GM06990 (cell line): ENCODE data around the gene NOX4.
"Not testable (repeated sequence)": the region's sequence is repeated elsewhere in the genome, so short reads cannot be mapped to it uniquely, and the experiment has no call there.

Experiments used
- DNase-seq: peaks from one replicate; pipeline ENCODE4 v3.0.0-alpha.2; 2011; ENCODE audit not compliant: insufficient read length; ENCODE audit errors: extremely low read depth
- H3K27me3 ChIP-seq: replicated peaks from 2 replicates; pipeline ENCODE4 v1.6.0; 2011; ENCODE audit warnings: low read length; ENCODE audit not compliant: control insufficient read depth, insufficient read depth
- H3K36me3 ChIP-seq: 2 replicates; pipeline ENCODE4 v1.5.1; 2011; ENCODE audit warnings: low read length; ENCODE audit not compliant: control insufficient read depth, insufficient read depth
- H3K4me3 ChIP-seq: replicated peaks from 2 replicates; pipeline ENCODE4 v1.5.1; 2011; ENCODE audit warnings: low read depth, mild to moderate bottlenecking, control low read depth, low read length
- TF ChIP-seq, protein P1 (sequence below): IDR thresholded peaks from 2 replicates; pipeline ENCODE4 v1.5.1; 2011; ENCODE audit warnings: low read length, control low read depth, mild to moderate bottlenecking, inconsistent platforms; ENCODE audit not compliant: insufficient read depth, poor library complexity, severe bottlenecking

NOX4 gene

DNA sequence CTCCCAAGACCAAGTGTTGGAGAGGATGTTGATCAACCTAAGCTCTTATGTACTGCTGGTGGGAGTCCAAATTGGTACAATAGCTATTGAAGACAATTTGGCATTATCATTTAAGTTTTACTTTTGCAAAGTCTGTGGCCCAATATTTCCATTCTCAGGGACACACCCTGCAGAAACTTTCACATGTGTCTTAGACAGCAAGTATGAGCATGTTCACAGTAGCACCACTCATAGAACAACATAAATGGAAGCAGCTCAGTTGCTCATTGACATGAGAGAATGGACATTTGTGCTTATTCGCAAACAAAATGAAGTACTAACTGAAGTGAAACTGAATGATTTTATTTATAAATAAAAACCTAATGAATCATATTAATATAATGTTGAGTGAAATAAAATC, 135.5 kb downstream of the NOX4 start:
- Histone ChIP-seq H3K27me3 (no peaks in the 10 kb centered on the region), H3K36me3 (no peaks in the 10 kb centered on the region), H3K4me3 (no peak overlapping the region)
- TF ChIP-seq, protein P1, sequence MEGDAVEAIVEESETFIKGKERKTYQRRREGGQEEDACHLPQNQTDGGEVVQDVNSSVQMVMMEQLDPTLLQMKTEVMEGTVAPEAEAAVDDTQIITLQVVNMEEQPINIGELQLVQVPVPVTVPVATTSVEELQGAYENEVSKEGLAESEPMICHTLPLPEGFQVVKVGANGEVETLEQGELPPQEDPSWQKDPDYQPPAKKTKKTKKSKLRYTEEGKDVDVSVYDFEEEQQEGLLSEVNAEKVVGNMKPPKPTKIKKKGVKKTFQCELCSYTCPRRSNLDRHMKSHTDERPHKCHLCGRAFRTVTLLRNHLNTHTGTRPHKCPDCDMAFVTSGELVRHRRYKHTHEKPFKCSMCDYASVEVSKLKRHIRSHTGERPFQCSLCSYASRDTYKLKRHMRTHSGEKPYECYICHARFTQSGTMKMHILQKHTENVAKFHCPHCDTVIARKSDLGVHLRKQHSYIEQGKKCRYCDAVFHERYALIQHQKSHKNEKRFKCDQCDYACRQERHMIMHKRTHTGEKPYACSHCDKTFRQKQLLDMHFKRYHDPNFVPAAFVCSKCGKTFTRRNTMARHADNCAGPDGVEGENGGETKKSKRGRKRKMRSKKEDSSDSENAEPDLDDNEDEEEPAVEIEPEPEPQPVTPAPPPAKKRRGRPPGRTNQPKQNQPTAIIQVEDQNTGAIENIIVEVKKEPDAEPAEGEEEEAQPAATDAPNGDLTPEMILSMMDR, result no peak
- no peak for DNase-seq

DNA sequence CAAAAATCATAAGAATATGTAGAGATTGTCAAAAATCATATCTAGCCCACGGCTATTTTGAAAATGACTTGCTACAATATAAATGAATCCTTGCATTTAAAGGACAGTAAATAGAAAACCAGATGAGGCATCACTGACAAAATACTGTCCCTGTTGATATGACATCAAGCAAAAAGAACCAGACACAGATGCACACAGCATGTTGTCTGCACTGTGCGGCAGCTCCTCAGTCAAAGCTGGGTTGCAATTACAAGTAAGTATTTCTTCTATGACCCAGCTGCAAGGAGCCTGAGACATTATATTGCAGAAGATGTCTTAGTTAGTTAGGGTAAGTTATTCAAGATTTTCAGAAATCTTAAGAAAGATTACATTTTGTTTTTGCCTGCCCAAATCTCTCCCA, 136.7 kb downstream of the NOX4 start:
- H3K36me3 ChIP-seq, H3K27me3 ChIP-seq, DNase-seq, H3K4me3 ChIP-seq: not testable (repeated sequence)

- H3K4me3 ChIP-seq, result no peak overlapping the region
- no peaks in the 10 kb centered on the region for H3K27me3 ChIP-seq
- TF ChIP-seq, protein P1, result no peak
- H3K36me3 ChIP-seq, result no peaks in the 10 kb centered on the region
- no peak for DNase-seq
Observed at GRCh38 chr11:89347071-89347470, 144.1 kb downstream of the NOX4 start.

DNA sequence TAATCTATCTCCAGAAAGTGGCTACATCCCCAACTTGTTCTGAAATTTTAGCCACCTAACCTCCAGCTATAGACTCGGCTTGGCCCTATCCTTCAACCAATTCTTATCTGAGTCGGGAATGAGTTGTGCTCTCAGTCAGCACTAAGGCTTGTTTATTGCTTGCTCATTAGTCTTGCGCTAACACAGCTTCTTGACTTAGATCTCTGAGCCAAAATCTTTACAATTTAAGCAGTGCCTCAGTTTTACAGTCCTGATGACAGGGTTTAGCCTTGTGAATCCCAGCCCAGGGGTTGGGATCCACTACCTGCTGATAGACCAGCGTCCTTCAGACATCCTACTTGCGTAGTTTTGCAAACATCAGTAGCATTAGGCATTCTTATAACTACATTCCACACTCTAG, 144.6 kb downstream of the NOX4 start:
- no peak overlapping the region for H3K4me3 ChIP-seq
- no peak for DNase-seq
- TF ChIP-seq, protein P1, result no peak
- H3K36me3 ChIP-seq, result no peaks in the 10 kb centered on the region
- no peaks in the 10 kb centered on the region for H3K27me3 ChIP-seq

DNA sequence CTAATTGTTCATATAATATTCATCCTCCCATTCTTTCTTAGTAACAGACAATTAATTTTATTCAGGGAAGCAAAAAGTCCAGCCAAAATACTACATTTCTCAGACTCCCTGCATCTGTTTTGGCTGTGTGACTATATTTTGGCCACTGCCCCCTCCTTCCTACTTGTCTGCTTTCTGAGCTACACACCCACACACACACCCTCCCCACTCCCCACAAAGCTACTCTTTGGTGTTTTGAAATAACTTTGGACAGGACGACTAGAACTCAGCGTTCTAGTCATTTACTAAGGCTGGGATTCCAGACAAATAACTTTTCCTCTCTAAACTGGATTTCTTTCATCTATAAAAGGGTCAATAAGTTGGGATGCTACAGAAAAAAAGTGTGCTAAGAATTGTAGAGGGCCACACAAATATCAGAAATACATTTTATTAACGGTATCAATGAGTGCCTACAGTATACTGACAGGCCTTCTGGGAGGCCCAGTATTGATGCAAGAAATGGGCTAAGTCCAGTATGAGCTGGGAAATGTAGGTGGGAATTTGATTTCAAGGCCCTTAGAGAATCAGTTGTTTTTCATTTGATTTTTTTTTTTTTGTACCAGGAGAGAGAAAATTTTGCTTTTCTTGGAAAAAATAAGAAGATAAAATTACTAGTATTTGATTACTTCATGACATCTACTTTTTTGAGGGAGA, 148.1 kb downstream of the NOX4 start:
- not testable (repeated sequence) for DNase-seq, H3K27me3 ChIP-seq, H3K4me3 ChIP-seq, H3K36me3 ChIP-seq

DNA sequence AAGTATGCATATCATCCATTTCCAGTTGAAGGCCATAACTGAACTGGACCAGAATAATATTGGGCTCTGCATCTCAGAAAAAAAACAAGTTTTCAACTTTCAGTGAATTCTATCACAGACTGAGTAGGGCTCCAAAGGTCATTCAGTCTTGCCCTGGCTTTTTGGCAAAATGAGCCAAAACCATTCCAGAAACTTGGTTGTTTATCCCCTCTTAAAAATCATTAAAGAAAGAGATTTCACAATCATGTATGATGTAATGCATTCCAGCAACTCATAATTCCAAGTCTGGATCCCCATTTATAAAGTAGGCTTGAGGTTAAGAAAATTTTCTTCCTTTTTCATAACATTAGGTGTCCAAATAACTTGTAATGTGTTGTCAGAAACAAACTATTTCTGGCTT, 150.7 kb downstream of the NOX4 start:
- not testable (repeated sequence) for H3K27me3 ChIP-seq, DNase-seq, H3K4me3 ChIP-seq, H3K36me3 ChIP-seq

DNA sequence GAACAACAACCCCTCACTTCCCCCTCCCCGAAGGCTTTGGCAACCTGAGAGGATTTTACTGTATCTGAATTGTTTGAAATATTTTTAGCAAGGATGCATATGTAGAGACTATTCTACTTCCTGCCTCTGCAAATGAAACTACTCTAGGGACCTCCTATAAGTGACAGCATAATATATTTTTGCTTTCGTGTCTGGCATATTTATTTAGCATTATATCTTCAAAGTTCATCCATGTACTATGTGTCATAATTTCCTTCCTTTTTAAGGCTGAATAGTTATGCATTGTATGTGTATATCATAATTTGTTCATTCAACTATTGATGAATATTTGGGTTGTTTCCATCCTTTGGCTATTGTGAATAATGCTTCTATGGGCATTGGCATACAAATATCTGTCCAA, 153.1 kb downstream of the NOX4 start:
- DNase-seq, H3K27me3 ChIP-seq, H3K4me3 ChIP-seq, H3K36me3 ChIP-seq: not testable (repeated sequence)

GRCh38 chr11:89337100-89337650, 154.0 kb downstream of the NOX4 start:
- DNase-seq, H3K36me3 ChIP-seq, H3K4me3 ChIP-seq, H3K27me3 ChIP-seq: not testable (repeated sequence)

- not testable (repeated sequence) for DNase-seq
Observed at GRCh38 chr11:89333704-89334103, 157.5 kb downstream of the NOX4 start.

DNA sequence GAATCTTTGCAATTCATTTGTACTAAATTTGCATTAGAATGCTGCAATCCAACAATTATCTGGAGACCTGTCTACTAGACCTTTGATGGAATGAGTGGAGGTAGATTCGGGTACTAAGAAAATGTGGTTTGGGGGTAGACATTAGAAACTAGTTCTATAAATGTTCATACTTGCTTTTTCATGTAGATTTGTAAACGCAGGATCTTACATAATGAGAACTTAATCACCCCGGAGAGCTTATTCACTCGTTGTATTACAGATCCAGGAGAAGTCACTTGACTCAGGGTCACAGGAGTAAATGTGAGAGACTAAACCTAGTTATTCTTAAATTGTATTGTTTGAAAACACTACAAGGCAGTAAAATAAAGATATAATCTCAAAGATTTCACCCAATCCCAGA, 159.2 kb downstream of the NOX4 start:
- not testable (repeated sequence) for H3K27me3 ChIP-seq, DNase-seq, H3K36me3 ChIP-seq, H3K4me3 ChIP-seq

More at GRCh38 chr11:89333704-89334103, 157.5 kb downstream of the NOX4 start:
- not testable (repeated sequence) for H3K36me3 ChIP-seq, H3K4me3 ChIP-seq, H3K27me3 ChIP-seq
